Measurements from ENCODE around the gene DPH7. TPM values are rescaled to one million over a fixed set of nuclear protein-coding genes. Genes with fewer than 3 reads are reported as not detected.

Gene DPH7
- total RNA-seq, 3 donors from 2014 or later (not counting 1 experiment from before 2014, with no cell fraction given), result 39.5 to 51.0 (median 48.5) TPM

- no peak for ATAC-seq
- peaks cover 14% of the 10 kb centered on the region for H3K36me3 ChIP-seq (ENCODE audit: control insufficient read depth, insufficient read depth, low read length)
- Mint-ChIP-seq H3K36me3 (no peaks in the 10 kb centered on the region), H3K27me3 (ENCODE audit: low read depth in 2 of 2) (no peaks in the 10 kb centered on the region), H3K27ac (no peak overlapping the region), H3K4me1 (peaks cover 9 to 10% of the 10 kb centered on the region in 2 donors), H3K4me3 (no peak overlapping the region), H3K9me3 (no peaks in the 10 kb centered on the region)
- no peaks in the 10 kb centered on the region for H3K9me3 ChIP-seq (ENCODE audit: control insufficient read depth, insufficient read depth, low read length)
- 96% methylated on average over 22 of the region's 22 CpGs for WGBS (ENCODE audit: insufficient coverage)
- H3K27ac ChIP-seq (ENCODE audit: low read length), result no peak overlapping the region
- peaks cover 18% of the 10 kb centered on the region for H3K4me1 ChIP-seq (ENCODE audit: control insufficient read depth, insufficient read depth, low read length)
- no peak for TF ChIP-seq CTCF (IDR thresholded peaks at IDR 0.05)
- H3K27me3 ChIP-seq (ENCODE audit: control insufficient read depth, insufficient read depth, low read length), result no peaks in the 10 kb centered on the region
- no peak for DNase-seq
- intact Hi-C loops (cut with micrococcal nuclease), result no loop called here
- H3K4me3 ChIP-seq (ENCODE audit: low read length), result no peak overlapping the region
These were observed 2.9 kb upstream of the DPH7 start for GRCh38 chr9:137581361-137582285.

- H3K9me3 ChIP-seq (ENCODE audit: control insufficient read depth, insufficient read depth, low read length), result no peaks in the 10 kb centered on the region
- DNase-seq (no peak), ATAC-seq (no peak)
- peaks cover 11 to 16% of the 10 kb centered on the region in 2 donors for H3K4me1 Mint-ChIP-seq
- peaks cover 13% of the 10 kb centered on the region for H3K36me3 ChIP-seq (ENCODE audit: control insufficient read depth, insufficient read depth, low read length)
- WGBS (ENCODE audit: insufficient coverage), result 100% methylated on average over 4 of the region's 4 CpGs
- no peaks in the 10 kb centered on the region for H3K27me3 ChIP-seq (ENCODE audit: control insufficient read depth, insufficient read depth, low read length)
- H3K4me3 Mint-ChIP-seq, result no peak overlapping the region
- no peaks in the 10 kb centered on the region for H3K27me3 Mint-ChIP-seq (ENCODE audit: low read depth in 2 of 2)
- intact Hi-C loops (cut with micrococcal nuclease), result no loop called here
- no peak overlapping the region for H3K27ac Mint-ChIP-seq
- H3K36me3 Mint-ChIP-seq, result no peaks in the 10 kb centered on the region
- no peak for TF ChIP-seq CTCF (IDR thresholded peaks at IDR 0.05)
- no peak overlapping the region for H3K4me3 ChIP-seq (ENCODE audit: low read length)
- H3K27ac ChIP-seq (ENCODE audit: low read length), result no peak overlapping the region
- peaks cover 23% of the 10 kb centered on the region for H3K4me1 ChIP-seq (ENCODE audit: control insufficient read depth, insufficient read depth, low read length)
- H3K9me3 Mint-ChIP-seq, result no peaks in the 10 kb centered on the region
These were observed 2.2 kb upstream of the DPH7 start for GRCh38 chr9:137580954-137581322.

DNA sequence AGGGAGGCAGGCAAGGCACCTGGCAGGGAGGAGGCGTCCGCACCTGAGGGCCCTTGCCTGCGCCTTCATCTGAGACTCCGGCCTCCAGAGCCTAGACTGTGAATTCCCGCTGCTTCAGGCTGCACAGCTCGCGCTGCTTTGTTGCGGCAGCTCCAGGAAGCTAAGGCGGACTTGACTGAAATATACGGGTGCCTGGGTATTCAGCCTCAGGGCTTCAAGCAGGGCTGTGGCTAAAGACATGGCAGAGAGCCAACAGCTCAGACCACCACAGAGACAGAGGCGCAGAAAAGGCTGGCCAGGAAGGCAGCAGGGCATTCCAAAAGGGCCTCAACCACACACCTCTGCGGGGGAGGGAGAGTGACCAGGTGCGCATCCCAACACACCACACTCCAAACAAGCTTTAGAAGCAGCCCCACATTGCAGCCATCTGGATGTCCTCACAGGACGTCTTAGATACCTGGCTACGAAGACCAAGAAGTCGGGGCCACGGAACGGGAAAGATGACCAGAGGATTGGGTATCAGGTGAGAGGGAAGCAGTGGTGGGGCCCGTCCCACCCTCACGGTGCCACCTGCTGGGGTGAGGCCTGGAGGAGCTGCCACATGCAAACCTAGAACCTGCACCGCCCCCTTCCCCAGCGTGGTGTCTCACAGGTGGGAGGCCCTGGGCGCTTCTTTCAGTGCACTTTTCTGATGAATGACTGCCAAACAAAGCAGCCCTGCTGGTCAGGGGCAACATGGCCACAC, 1.7 kb upstream of the DPH7 start:
- WGBS (ENCODE audit: insufficient coverage), result 74% methylated on average over 23 of the region's 23 CpGs
- Mint-ChIP-seq H3K4me1 (peaks cover 17 to 22% of the 10 kb centered on the region in 2 donors), H3K9me3 (no peaks in the 10 kb centered on the region), H3K36me3 (no peaks in the 10 kb centered on the region), H3K4me3 (no peak overlapping the region), H3K27ac (no peak overlapping the region), H3K27me3 (ENCODE audit: low read depth in 2 of 2) (no peaks in the 10 kb centered on the region)
- H3K27ac ChIP-seq (ENCODE audit: low read length), result no peak overlapping the region
- H3K27me3 ChIP-seq (ENCODE audit: control insufficient read depth, insufficient read depth, low read length), result no peaks in the 10 kb centered on the region
- ATAC-seq, result no peak
- H3K4me3 ChIP-seq (ENCODE audit: low read length), result no peak overlapping the region
- intact Hi-C loops (cut with micrococcal nuclease), result no loop called here
- H3K4me1 ChIP-seq (ENCODE audit: control insufficient read depth, insufficient read depth, low read length), result peaks cover 23% of the 10 kb centered on the region
- H3K36me3 ChIP-seq (ENCODE audit: control insufficient read depth, insufficient read depth, low read length), result peaks cover 13% of the 10 kb centered on the region
- TF ChIP-seq CTCF (IDR thresholded peaks at IDR 0.05), result no peak
- no peak for DNase-seq
- H3K9me3 ChIP-seq (ENCODE audit: control insufficient read depth, insufficient read depth, low read length), result no peaks in the 10 kb centered on the region
